ENCODE results near the gene TNNT2.

The TNNT2 gene

DNA sequence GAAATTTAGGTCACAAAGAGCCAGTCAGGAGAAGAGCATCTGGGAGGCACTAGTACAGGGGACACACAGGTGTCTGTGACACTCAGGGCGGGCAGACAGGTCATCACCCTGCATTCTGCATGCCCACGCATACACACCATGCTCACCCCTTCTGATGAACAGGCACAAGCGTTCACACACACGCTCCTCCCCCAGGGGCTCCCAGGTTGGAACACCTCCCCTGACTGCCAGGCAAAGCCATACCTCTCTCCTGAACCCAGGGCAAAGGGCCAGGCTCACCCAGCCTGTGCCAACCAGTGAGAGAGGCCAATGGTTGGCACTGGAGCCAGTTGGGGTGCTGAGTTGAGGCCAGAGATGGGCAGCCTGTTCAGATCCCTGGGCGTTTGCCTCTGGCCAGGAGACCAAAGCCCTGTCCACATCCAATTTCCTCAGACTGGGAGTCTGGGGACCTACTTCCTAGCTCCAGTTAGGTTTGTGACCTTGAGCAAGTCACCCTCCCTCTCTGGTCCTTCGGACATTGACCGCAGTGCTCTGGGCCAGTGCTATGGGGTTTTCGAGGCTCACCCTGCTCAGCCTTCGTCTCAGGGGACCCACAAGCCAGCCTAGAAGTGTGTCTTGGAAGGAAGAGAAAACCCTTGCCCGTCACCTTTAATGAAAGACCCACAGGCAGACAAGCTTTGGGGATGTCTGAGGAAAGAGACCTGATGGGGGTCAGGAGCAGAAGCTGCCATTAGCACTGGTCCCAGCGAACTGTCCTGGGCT, 27.4 kb upstream of the TNNT2 start:
- no peak for FAIRE-seq
- TF ChIP-seq SPI1 (IDR thresholded peaks at IDR 0.05; ENCODE audit: low read depth, low read length) (no peak), POLR2A (IDR thresholded peaks at IDR 0.05; ENCODE audit: low read depth, low read length) (no peak), TAF1 (IDR thresholded peaks at IDR 0.05; ENCODE audit: low read depth, low read length) (no peak), PAX5 (IDR thresholded peaks at IDR 0.05; ENCODE audit: insufficient read depth, low read length, severe bottlenecking) (no peak), POLR2AphosphoS5 (IDR thresholded peaks at IDR 0.05; ENCODE audit: low read depth, low read length) (no peak), POU2F2 (IDR thresholded peaks at IDR 0.05; ENCODE audit: low read depth, low read length) (no peak)
- no peak for DNase-seq (ENCODE audit: insufficient read length, low spot score)

DNA sequence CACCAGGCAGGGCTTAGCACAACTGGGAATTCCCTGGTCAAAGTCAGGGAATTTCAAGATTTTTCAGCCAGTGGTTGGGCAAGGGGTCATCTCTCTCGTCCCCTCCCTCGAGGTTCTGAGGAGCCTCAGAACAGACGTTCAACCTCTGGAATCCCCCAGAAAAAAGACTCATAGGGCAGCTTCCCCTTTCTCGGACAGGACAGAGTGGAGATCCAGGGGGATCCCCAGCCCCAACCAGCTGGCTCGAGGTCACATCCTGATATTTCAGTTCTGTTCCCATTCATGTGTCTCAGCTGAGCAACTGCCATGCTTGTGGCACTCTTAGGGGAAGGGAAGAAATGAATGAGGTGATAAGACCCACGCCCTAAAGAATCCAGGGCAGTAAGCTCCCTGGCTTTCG, 26.6 kb upstream of the TNNT2 start:
- DNase-seq (ENCODE audit: insufficient read length, low spot score) (no peak), FAIRE-seq (no peak)
- TF ChIP-seq POU2F2 (IDR thresholded peaks at IDR 0.05; ENCODE audit: low read depth, low read length) (no peak), SPI1 (IDR thresholded peaks at IDR 0.05; ENCODE audit: low read depth, low read length) (peak; percentile 34; the same call in 1 of the 2 replicates)

DNA sequence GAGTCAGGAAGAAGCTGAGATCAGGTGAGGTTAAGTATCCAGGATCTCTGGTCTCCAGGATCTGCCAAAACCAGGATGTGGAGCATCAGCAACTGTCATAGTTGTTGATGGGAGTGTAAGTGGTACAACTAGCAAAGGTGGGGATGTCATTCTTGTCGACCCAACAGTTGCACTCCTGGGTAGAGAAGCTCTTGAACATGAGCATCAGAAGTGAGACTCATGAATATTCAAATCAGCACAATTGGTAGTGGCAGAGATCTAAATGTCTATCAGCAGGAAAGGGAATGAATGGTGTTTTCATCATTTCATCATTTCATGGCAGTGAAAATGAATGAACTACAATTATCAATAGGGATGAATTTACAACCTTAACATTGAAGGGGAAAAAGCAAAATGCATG, 25.9 kb upstream of the TNNT2 start:
- FAIRE-seq (no peak), DNase-seq (ENCODE audit: insufficient read length, low spot score) (no peak)
- TF ChIP-seq POLR2AphosphoS5 (IDR thresholded peaks at IDR 0.05; ENCODE audit: low read depth, low read length) = no peak
- no peak for TF ChIP-seq TAF1 (IDR thresholded peaks at IDR 0.05; ENCODE audit: low read depth, low read length)
- TF ChIP-seq POU2F2 (IDR thresholded peaks at IDR 0.05; ENCODE audit: low read depth, low read length) = peak; percentile 60; the same call in 1 of the 2 replicates
- TF ChIP-seq POLR2A (IDR thresholded peaks at IDR 0.05; ENCODE audit: low read depth, low read length) = no peak

DNA sequence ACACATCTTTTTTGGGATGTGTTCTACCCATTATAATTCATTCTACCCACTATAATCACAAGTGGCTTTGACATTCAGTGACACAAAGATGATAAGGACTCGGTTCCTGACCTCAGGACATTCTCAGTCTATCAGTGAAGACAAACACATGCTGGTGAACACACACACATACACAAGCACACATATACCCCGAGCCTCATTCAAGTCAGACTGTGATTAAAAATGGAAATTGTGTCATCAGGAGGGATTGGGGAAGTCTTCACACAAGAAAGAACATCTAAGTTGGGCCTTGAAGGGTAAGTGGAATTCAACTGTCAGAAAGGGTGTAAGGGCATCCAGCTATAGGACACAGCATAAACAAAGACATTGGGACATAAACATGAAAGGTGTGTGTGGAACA, 24.2 kb upstream of the TNNT2 start:
- FAIRE-seq (no peak), DNase-seq (ENCODE audit: insufficient read length, low spot score) (no peak)
- TF ChIP-seq SPI1 (IDR thresholded peaks at IDR 0.05; ENCODE audit: low read depth, low read length) (no peak), POU2F2 (IDR thresholded peaks at IDR 0.05; ENCODE audit: low read depth, low read length) (no peak), POLR2A (IDR thresholded peaks at IDR 0.05; ENCODE audit: low read depth, low read length) (no peak), TAF1 (IDR thresholded peaks at IDR 0.05; ENCODE audit: low read depth, low read length) (no peak), PAX5 (IDR thresholded peaks at IDR 0.05; ENCODE audit: insufficient read depth, low read length, severe bottlenecking) (no peak), POLR2AphosphoS5 (IDR thresholded peaks at IDR 0.05; ENCODE audit: low read depth, low read length) (no peak)

DNA sequence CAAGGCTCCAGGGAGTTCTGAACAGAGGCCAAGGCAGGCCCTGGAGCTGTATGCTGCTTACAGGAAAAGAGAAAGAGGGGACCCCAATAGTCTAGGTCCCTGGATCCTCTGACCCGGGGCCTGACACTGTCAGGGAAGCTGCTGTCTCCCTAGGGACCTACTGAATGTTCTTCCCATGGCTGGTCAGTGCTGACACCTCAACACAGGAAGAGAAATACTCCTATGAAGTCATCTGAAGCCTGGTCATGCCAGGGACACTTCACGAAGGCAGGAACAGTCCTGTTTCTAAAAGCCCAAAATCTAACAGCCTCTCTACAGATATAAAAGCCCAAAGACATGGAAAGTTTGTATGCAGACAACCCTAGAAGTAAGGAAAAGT, 23.4 kb upstream of the TNNT2 start:
- DNase-seq (ENCODE audit: insufficient read length, low spot score) (no peak), FAIRE-seq (no peak)
- TF ChIP-seq POLR2AphosphoS5 (IDR thresholded peaks at IDR 0.05; ENCODE audit: low read depth, low read length) = no peak
- no peak for TF ChIP-seq PAX5 (IDR thresholded peaks at IDR 0.05; ENCODE audit: insufficient read depth, low read length, severe bottlenecking)
- no peak for TF ChIP-seq TAF1 (IDR thresholded peaks at IDR 0.05; ENCODE audit: low read depth, low read length)
- TF ChIP-seq SPI1 (IDR thresholded peaks at IDR 0.05; ENCODE audit: low read depth, low read length) = no peak
- TF ChIP-seq POU2F2 (IDR thresholded peaks at IDR 0.05; ENCODE audit: low read depth, low read length) = no peak
- no peak for TF ChIP-seq POLR2A (IDR thresholded peaks at IDR 0.05; ENCODE audit: low read depth, low read length)

DNA sequence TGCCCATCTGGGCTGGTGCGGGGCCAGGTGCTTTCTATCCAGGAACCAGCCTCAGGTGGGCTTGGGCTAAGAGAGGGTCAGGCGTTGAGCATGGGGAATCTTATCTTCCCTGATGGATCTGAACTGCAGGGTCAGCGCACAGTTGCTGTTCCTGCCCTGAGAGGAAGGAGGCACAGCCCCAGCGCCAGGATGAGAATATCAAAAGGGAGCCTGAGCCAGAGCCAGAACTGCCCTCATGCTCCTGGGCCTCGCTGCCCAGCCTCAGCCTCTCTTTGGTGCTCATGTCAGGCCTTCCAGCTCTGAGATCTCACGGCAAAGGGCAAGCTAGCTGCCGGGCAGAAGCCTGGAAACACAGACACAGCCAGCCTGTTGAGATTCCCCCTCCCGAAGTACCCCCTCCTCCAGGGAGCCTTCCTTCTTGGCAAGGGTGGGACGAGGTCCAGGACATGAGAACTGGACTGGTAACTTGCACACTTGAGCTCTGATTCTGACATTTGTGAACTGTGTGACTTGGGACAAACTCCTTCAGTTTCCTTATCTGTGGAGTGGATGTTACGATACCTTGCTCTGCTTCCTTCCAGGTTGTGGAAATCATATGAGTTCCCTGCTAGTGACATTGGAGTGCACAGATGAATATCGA, 22.9 kb upstream of the TNNT2 start:
- TF ChIP-seq PAX5 (IDR thresholded peaks at IDR 0.05; ENCODE audit: insufficient read depth, low read length, severe bottlenecking) (no peak), POLR2AphosphoS5 (IDR thresholded peaks at IDR 0.05; ENCODE audit: low read depth, low read length) (no peak), POLR2A (IDR thresholded peaks at IDR 0.05; ENCODE audit: low read depth, low read length) (no peak), SPI1 (IDR thresholded peaks at IDR 0.05; ENCODE audit: low read depth, low read length) (no peak), TAF1 (IDR thresholded peaks at IDR 0.05; ENCODE audit: low read depth, low read length) (no peak), POU2F2 (IDR thresholded peaks at IDR 0.05; ENCODE audit: low read depth, low read length) (no peak)
- DNase-seq (ENCODE audit: insufficient read length, low spot score) = no peak
- no peak for FAIRE-seq

DNA sequence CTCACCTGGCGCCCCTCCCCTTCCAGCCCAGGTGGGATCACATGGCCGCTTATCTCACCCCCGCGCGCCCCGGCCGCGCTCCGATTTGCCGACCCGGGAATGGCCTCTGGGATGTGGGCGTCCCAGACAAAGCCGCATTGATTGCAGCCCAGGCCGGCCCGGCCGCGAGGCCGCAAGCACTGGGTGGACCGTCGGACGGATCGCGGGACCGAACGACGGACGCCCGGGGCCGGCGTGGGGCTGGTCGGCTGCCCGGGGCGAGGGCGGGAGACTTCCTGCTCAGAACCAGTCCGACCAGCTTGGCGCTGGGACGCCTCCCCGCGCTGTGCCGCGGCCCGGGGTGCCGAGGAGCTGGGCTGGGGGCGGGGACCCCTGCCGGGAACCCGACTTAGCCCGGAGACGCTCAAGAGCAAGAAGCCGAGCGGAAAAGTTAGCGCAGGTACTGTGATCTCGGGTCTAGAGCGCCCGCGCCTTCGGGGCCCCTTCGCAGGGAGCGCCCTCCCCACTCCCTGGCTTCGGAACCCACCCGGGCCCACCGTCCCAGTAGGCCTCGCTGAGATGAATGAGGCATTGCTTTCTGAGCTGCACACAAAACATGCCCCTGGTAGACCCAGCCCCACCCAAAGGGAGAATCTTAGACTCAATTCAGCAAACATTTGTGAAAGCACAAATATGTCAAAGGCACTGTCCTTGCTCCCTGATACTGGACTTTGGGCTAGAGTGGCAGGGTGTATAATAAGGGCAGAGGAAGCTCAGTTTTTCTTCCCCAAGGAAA, 22.1 kb upstream of the TNNT2 start:
- DNase-seq (ENCODE audit: insufficient read length, low spot score) = no peak
- no peak for FAIRE-seq
- TF ChIP-seq TAF1 (IDR thresholded peaks at IDR 0.05; ENCODE audit: low read depth, low read length) (no peak), SPI1 (IDR thresholded peaks at IDR 0.05; ENCODE audit: low read depth, low read length) (no peak), POLR2A (IDR thresholded peaks at IDR 0.05; ENCODE audit: low read depth, low read length) (no peak), POLR2AphosphoS5 (IDR thresholded peaks at IDR 0.05; ENCODE audit: low read depth, low read length) (no peak)

DNA sequence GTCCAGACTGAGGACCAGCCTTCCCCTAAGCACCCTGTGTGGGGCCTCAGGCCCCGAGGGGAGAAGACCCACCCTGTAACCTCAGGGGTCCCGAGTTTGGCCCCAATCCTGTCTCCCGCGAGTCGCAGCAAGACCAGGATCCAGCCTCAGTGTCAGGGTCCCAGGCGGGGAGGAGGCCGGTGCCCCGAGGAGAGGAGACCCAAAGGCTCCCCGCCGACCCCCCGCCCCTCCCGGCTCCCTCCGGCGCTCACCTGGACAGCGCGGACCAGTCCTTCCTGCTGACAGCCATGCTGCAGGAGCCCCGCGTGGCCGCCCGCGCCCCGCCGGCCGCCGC, 21.5 kb upstream of the TNNT2 start, which contains the start of gene LAD1:
TSS of gene LAD1 (minus strand) at position 307 of the 334 bp plus-strand sequence. CDS start at position 289, 18 bp downstream.
- TF ChIP-seq TAF1 (IDR thresholded peaks at IDR 0.05; ENCODE audit: low read depth, low read length) (no peak), POLR2A (IDR thresholded peaks at IDR 0.05; ENCODE audit: low read depth, low read length) (no peak), POU2F2 (IDR thresholded peaks at IDR 0.05; ENCODE audit: low read depth, low read length) (no peak), POLR2AphosphoS5 (IDR thresholded peaks at IDR 0.05; ENCODE audit: low read depth, low read length) (no peak), SPI1 (IDR thresholded peaks at IDR 0.05; ENCODE audit: low read depth, low read length) (no peak)
- no peak for DNase-seq (ENCODE audit: insufficient read length, low spot score)
- FAIRE-seq = no peak

DNA sequence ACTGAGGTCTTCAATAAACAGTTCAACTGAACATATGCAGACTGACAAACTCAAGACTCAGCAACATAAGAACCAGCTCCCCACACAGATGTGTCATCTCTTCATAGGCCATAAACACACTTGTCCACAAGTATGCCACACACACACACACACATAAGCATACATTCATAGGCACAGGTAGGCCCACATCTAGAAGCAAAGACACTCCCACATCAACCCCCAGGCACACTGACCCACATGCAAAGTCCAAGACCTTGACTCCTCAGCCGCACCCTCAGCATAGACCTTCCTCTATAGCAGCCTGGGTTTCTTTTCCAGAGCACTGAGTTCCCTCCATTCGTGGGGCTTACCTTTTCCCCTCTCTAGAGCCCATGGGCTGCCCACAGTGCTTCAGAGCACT, 20.2 kb upstream of the TNNT2 start:
- DNase-seq (ENCODE audit: insufficient read length, low spot score) (no peak), FAIRE-seq (no peak)
- TF ChIP-seq TAF1 (IDR thresholded peaks at IDR 0.05; ENCODE audit: low read depth, low read length) (no peak), POLR2A (IDR thresholded peaks at IDR 0.05; ENCODE audit: low read depth, low read length) (no peak), PAX5 (IDR thresholded peaks at IDR 0.05; ENCODE audit: insufficient read depth, low read length, severe bottlenecking) (no peak), SPI1 (IDR thresholded peaks at IDR 0.05; ENCODE audit: low read depth, low read length) (no peak), POLR2AphosphoS5 (IDR thresholded peaks at IDR 0.05; ENCODE audit: low read depth, low read length) (no peak), POU2F2 (IDR thresholded peaks at IDR 0.05; ENCODE audit: low read depth, low read length) (no peak)
